OCI-LY7 (cell line): Measurements from ENCODE around the gene CCDC78. TPM values are rescaled to one million over a fixed set of nuclear protein-coding genes. Genes with fewer than 3 reads are reported as not detected.

ENCODE experiments used
- BruUV-seq: library from RNA; stranded (reverse); fragments of 400-500 nt; replicated peaks from 2 replicates; lab custom pipeline; 2021; lab: Mats Ljungman, UMichigan
- CTCF ChIA-PET: fragments of 300-600 bp; sonication (Branson Sonifier 250); formaldehyde crosslinking; loops from one replicate; lab custom pipeline; 2022; ENCODE audit warnings: antibody characterized with exemption; ENCODE audit not compliant: unreplicated experiment; lab: Charles Lee
- POLR2A ChIA-PET: fragments of 300-600 bp; sonication (Branson Sonifier 250); formaldehyde crosslinking; loops from one replicate; lab custom pipeline; 2022; ENCODE audit warnings: antibody characterized with exemption; lab: Charles Lee
- DNase-seq: peaks from one replicate; pipeline ENCODE4 v3.0.0-alpha.2; 2015; ENCODE audit warnings: low spot score
- H2AFZ ChIP-seq: fragments of 200-600 bp; sonication (generic), shearing (Covaris generic); 2 replicates; pipeline ENCODE4 v1.6.1; 2014; ENCODE audit warnings: mild to moderate bottlenecking, antibody characterized with exemption, low read length, moderate library complexity
- H3K27ac ChIP-seq: fragments of 200-600 bp; sonication (generic); 2 replicates; pipeline ENCODE4 v1.5.1; 2014; ENCODE audit warnings: mixed run types, low read depth, mild to moderate bottlenecking, moderate library complexity, low read length, inconsistent platforms; ENCODE audit not compliant: poor library complexity, severe bottlenecking
- H3K36me3 ChIP-seq: fragments of 200-600 bp; sonication (generic); 2 replicates; pipeline ENCODE4 v1.6.1; 2014; ENCODE audit warnings: mild to moderate bottlenecking, antibody characterized with exemption, low read length, moderate library complexity, mixed read lengths; ENCODE audit not compliant: insufficient read depth
- H3K4me1 ChIP-seq: fragments of 200-600 bp; sonication (generic); 2 replicates; pipeline ENCODE4 v1.5.1; 2014; ENCODE audit warnings: mild to moderate bottlenecking, low read length; ENCODE audit not compliant: insufficient read depth, poor library complexity, severe bottlenecking
- H3K4me2 ChIP-seq: fragments of 200-600 bp; sonication (generic); 2 replicates; pipeline ENCODE4 v1.6.1; 2014; ENCODE audit warnings: mild to moderate bottlenecking, low read length
- H3K4me3 ChIP-seq: fragments of 200-600 bp; sonication (generic); 2 replicates; pipeline ENCODE4 v1.5.1; 2014; ENCODE audit warnings: mild to moderate bottlenecking, low read depth, low read length; ENCODE audit not compliant: poor library complexity, severe bottlenecking
- H3K79me2 ChIP-seq: fragments of 200-600 bp; sonication (generic); 2 replicates; pipeline ENCODE4 v1.6.1; 2016; ENCODE audit warnings: low read depth, mild to moderate bottlenecking, low read length, moderate library complexity, mixed read lengths; ENCODE audit not compliant: insufficient read depth
- H3K9me2 ChIP-seq: fragments of 200-600 bp; sonication (generic); 2 replicates; pipeline ENCODE4 v1.6.1; 2016; ENCODE audit warnings: mild to moderate bottlenecking, low read length, mixed read lengths; ENCODE audit not compliant: insufficient read depth
- H3K9me3 ChIP-seq: fragments of 200-600 bp; sonication (generic); 2 replicates; pipeline ENCODE4 v1.6.1; 2014; ENCODE audit warnings: mild to moderate bottlenecking, mixed run types, low read length, mixed read lengths
- H4K20me1 ChIP-seq: fragments of 200-600 bp; sonication (generic); 2 replicates; pipeline ENCODE4 v1.6.1; 2014; ENCODE audit warnings: mild to moderate bottlenecking, antibody characterized with exemption, low read length, moderate library complexity, mixed read lengths; ENCODE audit not compliant: insufficient read depth
- EZH2phosphoT487 ChIP-seq: fragments of 200-600 bp; sonication (generic); IDR thresholded peaks from 2 replicates; pipeline ENCODE4 v1.6.1; 2018; ENCODE audit warnings: low read depth, borderline replicate concordance, mild to moderate bottlenecking, mixed run types, antibody characterized with exemption, low read length, moderate library complexity, mixed read lengths
- intact Hi-C: fragments of 100-400 bp; cut with micrococcal nuclease; formaldehyde crosslinking; loops from one replicate; pipeline ENCODE4 v1.10.0; 2022; ENCODE audit not compliant: unreplicated experiment
- total RNA-seq, 2 experiments: library from RNA; depleted of rRNA in 1 of 2; stranded (reverse); fragments of >200 nt in 1 of 2; shearing (Covaris generic) in 1 of 2; gene quantifications; 2 replicates each; pipeline ENCODE4 v1.2.3, GENCODE V29; 2014 to 2022
- TF ChIP-seq, protein P1 (sequence below): fragments of 200-600 bp; sonication (generic); conservative IDR thresholded peaks from 2 replicates; pipeline ENCODE4 v1.5.1; 2014; ENCODE audit warnings: mild to moderate bottlenecking, antibody characterized with exemption, low read length, moderate library complexity, mixed read lengths

The CCDC78 gene
- total RNA-seq, 2 experiments from 2014 or later = 25.8 to 57.9 TPM

DNA sequence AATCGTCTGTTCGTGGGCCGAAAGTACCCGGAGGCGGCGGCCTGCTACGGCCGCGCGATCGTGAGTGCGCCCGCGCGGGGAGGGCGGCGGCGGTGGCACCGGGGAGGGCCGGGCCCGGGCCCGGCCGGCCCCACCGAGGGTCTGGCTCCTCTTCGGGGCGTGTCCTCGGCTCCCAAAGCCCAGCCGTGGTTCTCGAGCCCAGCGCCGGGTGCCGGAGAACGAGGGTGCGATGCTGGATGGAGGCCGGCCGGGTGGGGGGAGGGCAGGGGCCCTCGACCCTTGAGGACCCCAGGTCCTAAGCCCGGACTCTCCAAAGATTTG lies 45.7 kb downstream of the CCDC78 start:
- H3K27ac ChIP-seq = peak overlapping the region; percentile 63
- H3K36me3 ChIP-seq = peaks cover 29% of the 10 kb centered on the region
- CTCF ChIA-PET = interaction anchor here (1.0 kb wide), 1 partner anchor 9 kb away, joined by 4 read pairs; the partner anchor contains the start of gene WDR24
- peak overlapping the region; percentile 82 for H3K4me3 ChIP-seq
- peaks cover 5% of the 10 kb centered on the region; the same call in 1 of the 2 replicates for H4K20me1 ChIP-seq
- H3K9me2 ChIP-seq = no peaks in the 10 kb centered on the region
- H3K4me1 ChIP-seq = peaks cover 40% of the 10 kb centered on the region
- H3K9me3 ChIP-seq = no peaks in the 10 kb centered on the region
- peak overlapping the region; percentile 88 for H3K4me2 ChIP-seq
- no TSS peak for BruUV-seq
- TF ChIP-seq, protein P1, sequence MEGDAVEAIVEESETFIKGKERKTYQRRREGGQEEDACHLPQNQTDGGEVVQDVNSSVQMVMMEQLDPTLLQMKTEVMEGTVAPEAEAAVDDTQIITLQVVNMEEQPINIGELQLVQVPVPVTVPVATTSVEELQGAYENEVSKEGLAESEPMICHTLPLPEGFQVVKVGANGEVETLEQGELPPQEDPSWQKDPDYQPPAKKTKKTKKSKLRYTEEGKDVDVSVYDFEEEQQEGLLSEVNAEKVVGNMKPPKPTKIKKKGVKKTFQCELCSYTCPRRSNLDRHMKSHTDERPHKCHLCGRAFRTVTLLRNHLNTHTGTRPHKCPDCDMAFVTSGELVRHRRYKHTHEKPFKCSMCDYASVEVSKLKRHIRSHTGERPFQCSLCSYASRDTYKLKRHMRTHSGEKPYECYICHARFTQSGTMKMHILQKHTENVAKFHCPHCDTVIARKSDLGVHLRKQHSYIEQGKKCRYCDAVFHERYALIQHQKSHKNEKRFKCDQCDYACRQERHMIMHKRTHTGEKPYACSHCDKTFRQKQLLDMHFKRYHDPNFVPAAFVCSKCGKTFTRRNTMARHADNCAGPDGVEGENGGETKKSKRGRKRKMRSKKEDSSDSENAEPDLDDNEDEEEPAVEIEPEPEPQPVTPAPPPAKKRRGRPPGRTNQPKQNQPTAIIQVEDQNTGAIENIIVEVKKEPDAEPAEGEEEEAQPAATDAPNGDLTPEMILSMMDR = no peak
- no peak for TF ChIP-seq EZH2phosphoT487
- intact Hi-C loops = loop anchor here (5.0 kb wide), 1 partner anchor 42 kb away; the partner anchor contains the start of gene ANTKMT
- H3K79me2 ChIP-seq = peaks cover 25% of the 10 kb centered on the region; the same call in 1 of the 2 replicates
- H2AFZ ChIP-seq = no peak overlapping the region
- POLR2A ChIA-PET = no interaction called here
- DNase-seq = no peak

DNA sequence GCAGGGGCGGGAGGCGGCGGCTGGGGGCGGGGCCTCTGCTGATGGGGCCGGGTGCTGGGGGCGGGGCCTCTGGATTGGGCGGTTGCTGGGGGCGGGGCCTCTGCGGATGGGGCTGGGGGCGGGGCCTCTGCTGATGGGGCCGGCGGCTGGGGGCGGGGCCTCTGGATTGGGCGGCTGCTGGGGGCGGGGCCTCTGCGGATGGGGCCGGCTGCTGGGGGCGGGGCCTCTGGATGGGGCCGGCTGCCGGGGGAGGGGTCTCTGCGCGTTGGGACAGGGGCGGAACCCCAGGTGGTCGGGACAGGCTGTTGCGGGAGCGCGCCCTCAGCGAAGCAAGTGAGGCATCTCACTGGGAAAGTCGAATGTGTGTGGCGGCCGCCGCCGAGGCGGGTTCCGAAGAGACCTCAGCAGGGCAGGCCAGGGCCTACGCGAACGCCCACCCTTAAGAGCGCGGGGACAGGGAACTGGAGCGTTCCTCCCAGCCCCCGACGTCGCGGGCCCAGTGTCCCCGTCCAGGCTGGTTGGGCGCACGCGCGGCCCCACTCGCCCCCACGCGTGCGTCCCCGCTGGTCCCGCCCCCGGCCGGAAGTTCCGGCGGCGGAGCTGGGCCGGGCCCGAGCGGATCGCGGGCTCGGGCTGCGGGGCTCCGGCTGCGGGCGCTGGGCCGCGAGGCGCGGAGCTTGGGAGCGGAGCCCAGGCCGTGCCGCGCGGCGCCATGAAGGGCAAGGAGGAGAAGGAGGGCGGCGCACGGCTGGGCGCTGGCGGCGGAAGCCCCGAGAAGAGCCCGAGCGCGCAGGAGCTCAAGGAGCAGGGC lies 46.2 kb downstream of the CCDC78 start, which contains the start of gene STUB1:
TSS of gene STUB1 (plus strand) at position 597 of the 811 bp plus-strand sequence. CDS start at position 713, 116 bp downstream.
- Histone ChIP-seq H4K20me1 (peaks cover 5% of the 10 kb centered on the region; the same call in 1 of the 2 replicates), H2AFZ (no peak within 1 kb of the TSS), H3K4me1 (peaks cover 40% of the 10 kb centered on the region), H3K4me2 (peak within 1 kb of the TSS; percentile 88), H3K4me3 (peak within 1 kb of the TSS; percentile 82), H3K36me3 (peaks cover 27% of the 10 kb centered on the region), H3K27ac (peak within 1 kb of the TSS; percentile 63), H3K79me2 (peaks cover 25% of the 10 kb centered on the region; the same call in 1 of the 2 replicates), H3K9me2 (no peaks in the 10 kb centered on the region), H3K9me3 (no peaks in the 10 kb centered on the region)
- CTCF ChIA-PET = interaction anchor here (1.0 kb wide), 1 partner anchor 10 kb away, joined by 4 read pairs; the partner anchor contains the start of gene WDR24
- POLR2A ChIA-PET = interaction anchor here (0.6 to 1.2 kb wide), 2 partner anchors 10 to 264 kb away, joined by 3 to 4 read pairs; no protein-coding TSS in a partner anchor
- DNase-seq = peak; percentile 91
- no peak for TF ChIP-seq EZH2phosphoT487
- TF ChIP-seq, protein P1 = no peak
- intact Hi-C loops = loop anchor here (1.0 to 5.0 kb wide), 2 partner anchors 12 to 42 kb away; partner anchors contain the start of genes ANTKMT and RHOT2
- no TSS peak for BruUV-seq
